GM19324 (cell line): ENCODE results near the gene RBM23.
"Not testable (repeated sequence)": the region's sequence is repeated elsewhere in the genome, so short reads cannot be mapped to it uniquely, and the experiment has no call there.

Experiments
- ATAC-seq: cut with Tn5 transposase; IDR thresholded peaks from one replicate; pipeline ENCODE4 v1.9.1; 2021; ENCODE audit warnings: mild to moderate bottlenecking, moderate library complexity; ENCODE audit not compliant: unreplicated experiment, low FRiP score

The RBM23 gene

GRCh38 chr14:22870811-22871223 lies 48.1 kb downstream of the RBM23 start:
- peak; percentile 19 for ATAC-seq

GRCh38 chr14:22866874-22867273 lies 52.1 kb downstream of the RBM23 start:
- ATAC-seq = no peak

- no peak for ATAC-seq
Measured at GRCh38 chr14:22865424-22866405, 53.2 kb downstream of the RBM23 start.

- no peak for ATAC-seq
Measured at GRCh38 chr14:22864979-22865378, 54.0 kb downstream of the RBM23 start.

DNA sequence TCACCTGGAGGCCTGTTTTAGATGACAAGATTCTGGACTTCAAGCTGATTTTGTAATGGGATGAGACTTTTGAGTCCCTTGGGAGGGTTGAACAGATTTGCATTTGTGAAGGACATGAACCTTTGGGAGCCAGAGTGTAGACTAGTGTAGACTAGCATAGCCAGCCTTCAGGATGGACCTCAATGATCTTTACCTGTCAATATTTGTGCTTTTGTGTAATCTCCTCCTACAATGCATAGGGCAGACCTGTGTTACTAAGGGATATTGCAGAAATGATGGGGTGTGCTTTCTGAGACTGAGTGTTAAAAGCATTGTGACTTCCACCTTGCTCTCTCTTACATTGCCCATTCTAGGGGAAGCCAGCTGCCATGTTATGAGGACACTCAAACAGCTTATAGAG lies 57.3 kb downstream of the RBM23 start:
- no peak for ATAC-seq

DNA sequence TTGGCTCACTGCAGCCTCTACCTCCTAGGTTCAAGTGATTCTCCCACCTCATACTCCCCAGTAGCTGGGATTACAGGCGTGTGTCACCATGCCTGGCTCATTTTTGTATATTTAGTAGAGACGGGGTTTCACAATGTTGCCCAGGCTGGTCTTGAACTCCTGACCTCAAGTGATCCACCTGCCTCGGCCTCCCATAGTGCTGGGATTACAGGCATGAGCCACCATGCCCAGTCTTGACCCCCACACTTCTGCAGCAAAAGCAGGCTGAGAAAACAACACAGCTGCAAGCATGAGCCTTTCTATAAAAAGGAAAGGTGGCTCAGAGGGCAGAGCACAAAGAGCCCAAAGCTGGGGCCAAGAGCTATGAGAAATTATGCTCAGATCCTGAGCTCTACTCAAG lies 58.6 kb downstream of the RBM23 start:
- not testable (repeated sequence) for ATAC-seq

DNA sequence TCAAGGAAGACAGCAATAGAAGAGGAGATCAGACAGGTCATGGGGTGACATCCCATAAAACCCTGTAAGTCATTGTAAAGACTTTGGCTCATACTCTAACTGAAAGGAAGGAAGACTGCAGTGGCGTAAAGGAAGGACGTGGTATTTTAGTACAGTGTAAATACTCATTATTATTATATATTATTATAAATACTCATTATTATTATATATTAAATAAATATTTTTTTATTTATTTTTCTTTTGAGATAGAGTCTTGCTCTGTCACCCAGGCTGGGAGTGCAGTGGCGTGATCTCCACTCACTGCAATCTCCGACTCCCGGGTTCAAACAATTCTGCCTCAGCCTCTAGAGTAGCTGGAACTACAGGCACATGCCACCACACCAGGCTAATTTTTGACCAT lies 62.5 kb downstream of the RBM23 start:
- ATAC-seq = no peak

DNA sequence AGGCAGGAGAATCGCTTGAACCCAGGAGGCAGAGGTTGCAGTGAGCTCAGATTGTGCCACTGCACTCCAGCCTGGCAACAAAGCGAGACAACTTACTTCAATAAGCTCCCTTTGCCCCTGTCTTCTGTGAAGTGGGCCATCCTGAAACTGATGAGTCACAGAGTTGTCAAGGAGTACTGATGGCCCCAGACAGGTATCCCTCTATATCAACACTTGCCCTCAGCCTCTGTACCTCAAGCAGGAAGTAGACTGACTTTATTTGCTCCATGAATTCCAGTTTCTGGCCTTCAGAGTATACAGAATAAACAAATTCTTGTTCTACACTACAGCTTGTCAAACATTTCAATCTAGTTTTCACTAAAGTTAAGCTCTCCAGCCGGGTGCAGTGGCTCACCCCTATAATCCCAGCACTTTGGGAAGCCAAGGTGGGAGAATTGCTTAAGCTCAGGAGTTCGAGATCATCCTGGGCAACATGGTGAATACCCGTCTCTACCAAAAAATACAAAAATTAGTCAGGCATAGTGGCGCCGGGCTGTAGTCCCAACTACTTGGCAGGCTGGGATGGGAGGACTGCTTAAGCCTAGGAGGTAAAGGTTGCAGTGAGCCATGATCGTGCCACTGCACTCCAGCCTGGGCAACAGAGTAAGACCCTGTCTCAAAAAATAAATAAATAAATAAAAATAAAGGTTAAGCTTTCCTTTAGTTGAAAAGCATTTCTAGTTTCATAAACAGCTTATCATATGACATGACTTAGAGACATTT lies 63.8 kb downstream of the RBM23 start:
- ATAC-seq = no peak

DNA sequence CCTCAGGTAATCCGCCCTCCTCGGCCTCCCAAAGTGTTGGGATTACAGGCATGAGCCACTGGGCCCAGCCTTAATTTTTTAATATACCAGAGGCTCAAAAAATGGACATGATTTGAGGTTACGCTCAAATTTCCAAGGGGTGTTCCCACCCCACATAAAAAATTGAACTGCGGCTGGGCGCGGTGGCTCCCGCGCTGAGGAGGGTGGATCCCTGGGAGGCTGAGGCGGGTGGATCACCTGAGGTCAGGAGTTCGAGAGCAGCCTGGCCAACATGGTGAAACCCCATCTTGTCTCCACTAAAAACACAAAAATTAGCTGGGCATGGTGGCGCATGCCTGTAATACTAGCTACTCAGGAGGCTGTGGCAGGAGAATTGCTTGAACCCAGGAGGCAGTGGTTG lies 64.7 kb downstream of the RBM23 start:
- not testable (repeated sequence) for ATAC-seq

DNA sequence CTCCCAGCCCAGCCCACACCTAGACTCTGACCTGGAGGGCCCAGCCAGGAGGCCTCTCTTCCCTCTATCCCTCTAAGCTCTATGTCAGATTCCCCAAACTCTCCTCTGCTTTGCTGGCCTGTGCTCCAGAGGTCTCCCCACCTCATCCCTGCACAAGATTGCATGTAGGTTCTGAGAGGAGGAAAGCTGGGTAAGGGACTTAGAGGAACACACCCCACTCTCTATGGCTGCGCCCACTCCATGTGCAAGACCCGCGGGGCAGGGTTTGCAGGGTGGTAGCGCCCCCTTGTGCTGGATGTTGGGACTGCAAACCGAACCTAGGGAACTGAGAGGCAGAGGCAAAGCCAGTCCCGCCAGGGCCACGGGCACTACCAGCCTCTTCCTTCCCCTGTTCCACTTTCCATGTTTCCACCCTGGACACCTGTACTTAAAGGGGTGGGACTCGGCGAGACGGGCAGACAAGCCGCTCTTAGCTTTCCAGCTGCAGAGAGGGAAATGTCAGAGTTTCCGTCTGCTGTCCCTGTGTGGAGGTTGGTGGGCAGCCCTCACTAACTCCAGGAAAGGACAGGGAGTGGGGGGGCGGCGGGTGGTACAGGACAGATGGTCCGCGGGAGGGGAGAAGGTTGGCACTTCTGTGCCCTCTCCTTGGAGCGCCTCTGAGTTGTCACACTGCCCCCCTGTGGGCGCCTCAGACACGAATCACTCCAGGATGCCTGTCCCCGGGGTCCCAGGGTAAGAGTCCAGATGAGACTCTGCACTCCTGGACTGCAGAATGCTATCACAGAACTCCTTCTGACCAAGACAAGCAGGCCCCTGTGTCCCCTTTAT lies 65.8 kb downstream of the RBM23 start:
- peak; percentile 67 for ATAC-seq

DNA sequence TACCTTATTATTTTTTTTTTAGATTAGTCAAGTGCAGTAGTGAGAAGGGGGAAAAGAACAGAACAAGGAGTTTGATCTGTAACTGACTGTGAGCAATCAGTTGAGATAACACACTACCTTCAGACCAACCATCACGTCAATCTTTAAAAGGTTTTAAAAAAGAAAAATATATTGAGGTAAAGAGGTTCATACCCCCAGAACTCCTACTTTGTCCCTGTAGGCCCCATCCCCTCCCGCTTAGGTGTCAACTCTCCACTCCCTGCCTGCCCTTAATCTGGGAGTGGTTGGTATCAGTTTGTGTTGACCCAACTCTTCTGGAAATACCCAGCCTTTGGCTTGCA lies 66.4 kb downstream of the RBM23 start:
- ATAC-seq = no peak

DNA sequence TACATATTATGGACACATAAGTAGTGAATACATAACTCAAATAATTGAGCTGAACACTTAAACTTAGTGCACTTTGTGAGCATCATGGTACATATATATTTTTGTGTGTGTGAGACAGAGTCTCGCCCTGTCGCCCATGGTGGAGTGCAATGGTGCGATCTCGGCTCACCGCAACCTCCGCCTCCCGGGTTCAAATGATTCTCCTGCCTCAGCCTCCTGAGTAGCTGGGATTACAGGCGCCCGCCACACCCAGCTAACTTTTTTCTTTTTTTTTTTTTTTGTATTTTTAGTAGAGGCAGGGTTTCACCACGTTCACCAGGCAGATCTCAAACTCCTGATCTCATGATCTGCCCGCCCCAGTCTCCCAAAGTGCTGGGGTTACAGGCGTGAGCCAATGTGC lies 66.8 kb downstream of the RBM23 start:
- ATAC-seq = not testable (repeated sequence)

- ATAC-seq = no peak
Measured at GRCh38 chr14:22850944-22851764, 67.8 kb downstream of the RBM23 start.

DNA sequence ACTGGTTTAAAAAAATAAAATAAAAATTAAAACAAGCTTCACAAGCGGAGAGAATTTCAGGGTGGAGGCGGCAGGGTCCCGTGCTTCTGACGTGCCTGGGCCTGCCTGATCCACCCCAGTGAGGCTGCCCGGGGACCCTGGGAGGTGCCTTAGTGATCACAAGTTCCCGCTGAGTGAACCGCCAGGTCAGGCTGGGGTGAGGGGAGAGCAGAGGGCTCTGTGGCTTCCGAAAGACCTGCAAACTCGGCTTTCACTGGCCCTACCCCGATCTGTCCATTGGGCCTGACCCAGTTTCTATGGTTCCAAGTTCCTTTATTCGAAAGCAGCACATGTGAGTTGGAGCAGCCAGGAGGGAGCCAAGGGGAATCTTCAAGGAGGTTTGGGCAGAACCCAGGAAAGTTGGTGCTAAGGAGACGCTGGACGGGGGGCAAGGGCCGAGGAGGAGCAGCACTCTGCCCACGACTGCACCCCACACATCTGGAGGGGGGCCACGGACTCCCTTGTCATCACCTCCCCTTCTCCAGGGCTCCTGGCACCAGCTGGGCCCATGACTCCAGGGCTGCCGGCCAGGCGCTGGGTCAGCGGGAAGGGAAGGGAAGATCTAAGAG lies 69.6 kb downstream of the RBM23 start:
- ATAC-seq = no peak

DNA sequence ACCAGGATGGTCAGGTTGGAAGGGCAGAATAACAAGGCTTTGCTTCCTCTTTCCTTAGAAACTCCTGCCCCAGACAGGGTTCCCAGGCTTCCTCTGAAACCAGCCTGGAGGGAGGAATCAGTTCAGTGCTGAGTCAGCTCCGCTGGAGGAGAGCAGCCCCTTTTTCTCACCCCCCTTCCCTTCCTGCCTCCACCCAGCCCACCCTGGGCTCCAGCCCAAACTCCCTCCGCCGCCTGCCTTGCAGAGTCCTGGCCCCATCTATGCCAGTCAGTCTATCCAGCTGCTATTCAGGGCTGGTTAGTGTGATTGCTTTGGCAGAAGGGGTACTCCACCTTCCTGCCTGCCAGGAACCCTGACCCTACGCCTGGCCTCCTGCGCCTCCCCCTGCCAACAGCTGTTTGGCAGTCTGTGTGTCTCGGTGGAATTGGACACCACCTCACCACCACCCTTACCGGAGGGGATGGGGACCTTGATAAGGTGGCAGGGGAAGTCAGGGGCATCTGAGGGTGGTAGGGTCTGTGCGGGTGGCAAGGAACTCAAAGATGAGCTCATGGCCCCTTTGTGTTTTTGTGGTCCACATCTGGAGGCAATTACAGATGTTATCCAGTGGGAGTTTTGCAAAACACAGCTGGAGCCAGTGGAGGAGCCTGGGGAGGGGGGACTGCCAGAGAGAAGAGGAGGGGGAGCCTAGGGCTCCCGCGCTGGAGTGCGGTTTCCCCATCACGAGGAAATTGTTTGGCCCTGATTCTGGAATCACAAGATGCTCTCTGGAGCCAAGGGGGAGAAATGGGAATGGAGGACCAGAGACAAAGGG lies 70.4 kb downstream of the RBM23 start:
- no peak for ATAC-seq

DNA sequence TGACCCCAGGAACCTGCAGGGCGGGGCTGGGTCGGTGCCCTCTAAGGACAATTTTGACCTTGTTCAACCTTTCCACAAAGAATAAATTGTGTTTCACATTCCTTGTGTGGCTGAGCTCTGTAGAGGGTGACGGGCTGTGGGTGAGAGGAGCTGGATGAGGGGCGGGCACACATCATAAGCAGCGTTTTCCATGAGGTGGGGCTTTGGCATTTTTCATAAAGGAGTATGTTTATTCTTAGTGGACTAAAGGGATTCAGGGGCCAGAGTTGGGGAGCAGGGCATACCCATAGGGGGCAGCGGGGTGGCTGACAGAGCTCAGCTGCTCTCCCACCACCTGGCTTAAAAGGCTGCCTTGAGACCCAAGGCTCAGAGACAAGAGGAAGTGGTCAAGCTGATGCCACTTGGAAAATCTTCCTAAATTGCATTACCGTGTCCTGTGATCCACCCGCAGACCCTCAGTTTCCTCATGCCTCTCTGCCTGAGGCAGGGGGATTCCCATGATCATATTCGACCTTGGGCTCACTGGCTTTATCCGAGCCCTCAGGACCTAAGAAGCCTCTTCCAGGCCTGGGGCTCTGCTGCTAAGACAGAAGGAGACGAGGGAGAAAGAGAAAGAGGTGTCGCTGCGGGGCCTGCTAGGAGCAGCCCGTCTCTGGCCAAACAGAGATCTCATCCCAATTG lies 71.1 kb downstream of the RBM23 start:
- no peak for ATAC-seq

DNA sequence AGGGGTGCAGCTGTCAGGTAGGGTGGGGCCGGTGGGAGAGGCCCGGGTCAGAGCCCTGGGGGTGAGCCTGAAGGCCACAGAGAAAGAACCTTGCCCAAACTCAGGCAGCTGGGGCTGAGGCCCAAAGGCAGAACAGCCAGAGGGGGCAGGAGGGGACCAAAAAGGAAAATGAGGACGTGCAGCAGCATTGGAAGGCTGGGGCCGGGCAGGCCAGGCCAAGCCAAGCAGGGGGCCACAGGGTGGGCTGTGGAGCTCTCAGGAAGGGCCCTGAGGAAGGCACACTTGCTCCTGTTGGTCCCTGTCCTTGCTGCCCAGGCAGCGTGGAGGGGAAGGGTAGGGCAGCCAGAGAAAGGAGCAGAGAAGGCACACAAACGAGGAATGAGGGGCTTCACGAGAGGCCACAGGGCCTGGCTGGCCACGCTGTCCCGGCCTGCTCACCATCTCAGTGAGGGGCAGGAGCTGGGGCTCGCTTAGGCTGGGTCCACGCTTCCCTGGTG lies 72.1 kb downstream of the RBM23 start:
- ATAC-seq = no peak
